GM18951 (cell line): ENCODE measurements around the gene AP2M1.

Source experiments
- POLR2A ChIP-seq: IDR thresholded peaks from 4 replicates; pipeline ENCODE4 v1.6.1; 2011; ENCODE audit warnings: mild to moderate bottlenecking; ENCODE audit not compliant: insufficient read length, insufficient read depth; ENCODE audit errors: extremely low read depth
- in situ Hi-C: fragments of 300-500 bp; cut with MboI; formaldehyde crosslinking; loops from one replicate; pipeline ENCODE4 v1.12.0; 2022; ENCODE audit warnings: low sequenced_read_pairs, mixed read lengths, inconsistent platforms; ENCODE audit not compliant: unreplicated experiment

The AP2M1 gene

GRCh38 chr3:184230081-184230602 is 55.5 kb downstream of the AP2M1 start:
- in situ Hi-C loops = no loop called here
- no peak for TF ChIP-seq POLR2A

- TF ChIP-seq POLR2A = no peak
- in situ Hi-C loops = no loop called here
Observed at GRCh38 chr3:184230603-184231528, 56.2 kb downstream of the AP2M1 start.

GRCh38 chr3:184231671-184232070 is 57.0 kb downstream of the AP2M1 start:
- in situ Hi-C loops = no loop called here
- TF ChIP-seq POLR2A = no peak

GRCh38 chr3:184233127-184233843 is 58.6 kb downstream of the AP2M1 start:
- in situ Hi-C loops = no loop called here

More at GRCh38 chr3:184233127-184233843, 58.6 kb downstream of the AP2M1 start:
- no peak for TF ChIP-seq POLR2A
